GM19023 (cell line): ENCODE measurements around the gene PLEKHM2.

Experiments
- ATAC-seq: cut with Tn5 transposase; IDR thresholded peaks from one replicate; pipeline ENCODE4 v1.9.1; 2021; ENCODE audit warnings: mild to moderate bottlenecking, moderate library complexity; ENCODE audit not compliant: unreplicated experiment

The PLEKHM2 gene

DNA sequence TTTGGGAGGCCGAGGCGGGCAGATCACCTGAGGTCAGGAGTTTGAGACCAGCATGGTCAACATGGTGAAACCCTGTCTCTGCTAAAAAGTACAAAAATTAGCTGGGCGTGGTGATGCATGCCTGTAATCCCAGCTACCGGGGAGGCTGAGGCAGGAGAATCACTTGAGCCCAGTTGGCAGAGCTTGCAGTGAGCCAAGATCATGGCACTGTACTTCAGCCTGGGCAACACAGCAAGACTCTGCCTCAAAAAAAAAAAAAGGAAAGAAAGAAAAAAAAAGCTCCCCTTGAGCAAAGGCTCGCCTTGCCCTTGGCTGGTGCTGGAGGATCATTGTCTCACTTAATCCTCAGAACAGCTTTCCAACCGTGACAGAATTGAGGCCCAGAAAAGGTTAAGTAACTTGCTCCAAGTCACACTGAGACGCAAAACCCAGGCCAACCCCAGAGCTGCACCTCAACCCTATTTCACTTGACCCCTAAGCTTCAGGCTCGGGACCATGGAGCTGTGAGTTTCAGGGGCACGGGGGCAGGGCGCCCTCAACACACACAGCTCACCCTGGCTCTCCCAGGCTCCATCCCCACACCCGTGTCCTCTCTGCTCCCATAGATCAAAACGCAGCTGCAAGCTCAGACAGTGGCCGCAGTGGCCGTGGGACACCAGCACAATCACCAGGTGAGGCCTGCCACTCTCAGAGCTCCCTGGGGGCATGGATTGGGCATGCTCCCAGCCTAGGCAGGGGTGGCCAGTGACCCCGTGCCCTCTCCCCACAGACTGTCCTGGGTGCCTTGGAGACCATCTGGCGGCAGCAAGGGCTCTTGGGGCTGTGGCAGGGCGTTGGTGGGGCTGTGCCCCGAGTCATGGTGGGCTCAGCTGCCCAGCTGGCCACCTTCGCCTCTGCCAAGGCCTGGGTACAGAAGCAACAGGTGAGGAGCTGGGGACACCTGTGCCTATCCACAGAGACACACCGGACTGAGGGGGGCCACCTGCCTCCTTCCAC lies 53.5 kb downstream of the PLEKHM2 start:
- ATAC-seq: no peak

DNA sequence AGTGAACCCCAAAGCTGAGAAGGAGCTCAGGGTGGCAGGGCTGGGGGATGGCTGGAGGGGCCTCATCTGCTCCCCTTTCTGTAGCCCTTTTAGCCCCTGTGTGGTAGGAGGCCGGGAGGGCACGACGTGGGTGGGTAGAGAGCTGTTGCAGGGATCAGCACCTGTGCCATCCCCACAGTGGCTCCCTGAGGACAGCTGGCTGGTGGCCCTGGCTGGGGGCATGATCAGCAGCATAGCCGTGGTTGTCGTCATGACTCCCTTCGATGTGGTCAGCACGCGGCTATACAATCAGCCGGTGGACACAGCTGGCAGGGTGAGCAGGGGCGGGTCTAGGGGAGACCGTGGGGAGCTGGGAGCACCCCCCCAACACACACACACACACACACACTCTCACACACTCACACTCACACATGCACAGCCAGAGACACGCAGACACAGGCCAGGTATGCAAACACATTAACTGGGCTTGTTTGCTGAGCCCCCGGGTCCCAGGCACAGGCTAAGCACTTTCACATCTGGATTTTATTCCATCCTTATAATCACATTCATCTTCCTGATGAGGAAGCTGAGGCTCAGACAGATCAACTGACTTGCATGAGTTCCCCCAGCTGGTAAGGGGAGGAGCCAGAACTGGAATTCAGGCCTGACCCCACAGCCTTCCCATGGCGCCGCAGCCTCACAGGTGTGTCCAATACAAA lies 54.4 kb downstream of the PLEKHM2 start:
- ATAC-seq: no peak

DNA sequence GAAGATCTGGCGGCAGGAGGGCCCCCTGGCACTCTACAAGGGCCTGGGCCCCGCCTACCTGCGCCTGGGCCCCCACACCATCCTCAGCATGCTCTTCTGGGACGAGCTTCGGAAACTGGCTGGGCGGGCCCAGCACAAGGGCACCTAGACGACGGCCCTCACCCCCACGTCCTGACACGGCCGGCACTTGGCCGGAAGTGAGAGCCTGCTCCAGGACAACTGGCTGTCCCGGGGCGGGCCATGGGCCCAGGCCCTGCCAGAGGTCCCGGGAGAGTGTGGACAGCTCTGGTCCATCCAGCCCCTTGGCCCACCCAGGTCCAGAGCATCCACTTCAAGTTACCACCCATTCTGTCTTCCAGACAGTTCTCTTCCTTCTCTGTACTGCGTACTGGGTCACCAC lies 55.1 kb downstream of the PLEKHM2 start:
- ATAC-seq: no peak

GRCh38 chr1:15739745-15740144 lies 55.6 kb downstream of the PLEKHM2 start:
- no peak for ATAC-seq

GRCh38 chr1:15740924-15741850 lies 57.1 kb downstream of the PLEKHM2 start:
- no peak for ATAC-seq

DNA sequence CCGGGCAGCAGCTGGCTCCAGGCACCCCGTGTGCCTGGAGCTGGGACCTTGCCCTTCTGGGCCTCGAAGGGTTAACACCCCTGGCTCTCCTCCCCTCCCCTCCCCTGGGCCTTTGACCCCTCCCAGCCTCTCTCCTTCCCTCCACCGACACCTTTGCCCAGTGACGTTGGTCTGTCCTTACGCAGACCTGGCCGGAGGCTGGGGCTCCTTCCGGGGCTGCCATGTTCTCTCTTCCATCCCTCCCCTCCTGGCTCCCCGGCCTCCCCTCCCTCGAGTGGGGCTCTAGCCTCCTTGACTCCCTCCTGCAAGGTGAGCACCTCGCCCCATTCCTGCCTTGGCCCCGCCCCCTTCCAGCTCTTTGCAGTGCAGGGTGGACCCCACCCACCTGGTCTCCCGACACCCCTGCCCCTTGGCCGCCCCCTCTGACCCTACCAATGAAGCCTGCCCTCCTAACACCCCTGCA lies 58.2 kb downstream of the PLEKHM2 start, which contains the start of gene TMEM82:
Gene TMEM82, plus strand, starts transcription at position 161 of the 463 bp plus-strand sequence. Its CDS starts 61 bp downstream, at position 222.
- no peak for ATAC-seq

DNA sequence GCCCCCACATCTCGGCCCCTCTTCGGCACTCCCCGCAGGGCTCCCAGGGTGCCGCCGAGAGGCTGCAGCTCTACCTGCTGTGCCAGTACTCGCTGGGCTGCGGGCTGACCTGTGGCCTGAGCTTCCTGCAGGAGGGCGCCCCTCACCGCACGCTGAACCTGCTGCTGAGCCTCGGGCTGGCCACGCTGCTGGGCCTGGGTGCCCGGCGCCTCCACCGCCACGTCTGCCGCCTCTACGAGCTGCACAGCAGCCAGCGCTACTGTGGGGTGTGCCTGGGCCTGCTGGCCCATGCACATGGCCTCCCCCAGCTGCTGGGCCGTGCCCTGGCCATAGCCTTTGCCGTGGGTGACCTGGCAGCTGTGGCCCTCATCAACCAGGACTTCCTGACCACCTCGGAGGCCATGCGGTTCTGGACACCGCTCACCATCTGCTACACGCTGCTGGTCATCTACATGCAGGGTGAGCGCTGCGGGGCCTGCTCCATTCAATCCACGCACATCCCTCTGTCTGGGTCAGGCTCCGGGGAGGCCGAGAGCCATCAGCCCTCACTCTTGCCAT lies 60.1 kb downstream of the PLEKHM2 start:
- no peak for ATAC-seq

DNA sequence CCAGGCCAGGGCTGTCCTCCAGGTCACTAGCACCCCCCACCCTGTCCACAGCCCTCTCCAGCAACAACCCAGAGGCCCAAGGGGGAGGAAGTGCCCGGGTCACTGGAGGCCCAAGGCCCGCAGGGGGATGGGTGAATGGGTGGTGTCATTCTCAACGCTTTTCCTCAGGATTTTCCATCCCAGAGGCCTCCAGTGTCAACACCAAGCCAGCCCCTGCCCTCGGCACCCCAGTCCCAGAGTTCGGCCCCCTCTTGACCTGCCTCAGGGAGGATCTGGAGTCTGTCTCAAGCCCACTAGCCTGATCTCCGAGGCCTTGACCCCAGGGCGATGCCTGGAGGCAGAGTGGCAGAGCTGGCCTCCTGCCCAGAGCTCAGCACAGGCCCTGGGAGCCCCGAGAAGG lies 63.3 kb downstream of the PLEKHM2 start:
- no peak for ATAC-seq

- no peak for ATAC-seq
Observed at GRCh38 chr1:15748264-15748663, 64.1 kb downstream of the PLEKHM2 start.

DNA sequence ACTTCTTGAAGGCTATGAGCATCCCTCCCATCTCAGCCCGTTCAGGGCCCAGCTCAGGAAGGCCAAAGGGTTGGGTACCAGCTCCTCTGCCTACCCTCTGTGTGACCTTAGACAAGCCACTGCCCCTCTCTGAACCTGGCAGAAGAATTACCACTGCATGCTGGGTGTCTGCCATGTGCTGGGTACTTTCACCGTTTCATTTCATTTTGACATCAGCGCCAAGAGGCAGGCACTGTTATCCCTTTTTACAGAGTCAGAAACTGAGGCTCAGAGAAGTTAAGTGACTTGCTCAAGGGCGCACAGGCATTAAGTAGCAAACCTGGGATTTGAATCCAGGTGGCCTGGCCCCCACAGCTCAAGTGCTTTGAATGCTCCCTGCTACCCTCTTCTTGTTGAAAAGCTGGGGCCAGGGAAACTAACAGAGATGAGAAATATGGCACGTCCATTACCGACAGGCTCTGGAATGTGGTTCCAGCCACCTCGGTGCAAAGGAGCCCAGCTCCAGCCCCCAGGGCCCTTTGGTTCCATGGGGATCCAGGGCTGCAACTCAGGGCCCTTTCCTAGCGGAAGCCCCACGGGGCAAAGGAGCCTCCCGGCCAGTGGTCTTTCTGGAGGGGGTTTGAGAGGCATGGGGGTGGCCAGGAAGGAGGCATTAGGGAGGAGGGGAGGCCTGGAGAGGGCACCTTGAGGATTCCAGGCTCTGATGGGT lies 64.7 kb downstream of the PLEKHM2 start:
- no peak for ATAC-seq

DNA sequence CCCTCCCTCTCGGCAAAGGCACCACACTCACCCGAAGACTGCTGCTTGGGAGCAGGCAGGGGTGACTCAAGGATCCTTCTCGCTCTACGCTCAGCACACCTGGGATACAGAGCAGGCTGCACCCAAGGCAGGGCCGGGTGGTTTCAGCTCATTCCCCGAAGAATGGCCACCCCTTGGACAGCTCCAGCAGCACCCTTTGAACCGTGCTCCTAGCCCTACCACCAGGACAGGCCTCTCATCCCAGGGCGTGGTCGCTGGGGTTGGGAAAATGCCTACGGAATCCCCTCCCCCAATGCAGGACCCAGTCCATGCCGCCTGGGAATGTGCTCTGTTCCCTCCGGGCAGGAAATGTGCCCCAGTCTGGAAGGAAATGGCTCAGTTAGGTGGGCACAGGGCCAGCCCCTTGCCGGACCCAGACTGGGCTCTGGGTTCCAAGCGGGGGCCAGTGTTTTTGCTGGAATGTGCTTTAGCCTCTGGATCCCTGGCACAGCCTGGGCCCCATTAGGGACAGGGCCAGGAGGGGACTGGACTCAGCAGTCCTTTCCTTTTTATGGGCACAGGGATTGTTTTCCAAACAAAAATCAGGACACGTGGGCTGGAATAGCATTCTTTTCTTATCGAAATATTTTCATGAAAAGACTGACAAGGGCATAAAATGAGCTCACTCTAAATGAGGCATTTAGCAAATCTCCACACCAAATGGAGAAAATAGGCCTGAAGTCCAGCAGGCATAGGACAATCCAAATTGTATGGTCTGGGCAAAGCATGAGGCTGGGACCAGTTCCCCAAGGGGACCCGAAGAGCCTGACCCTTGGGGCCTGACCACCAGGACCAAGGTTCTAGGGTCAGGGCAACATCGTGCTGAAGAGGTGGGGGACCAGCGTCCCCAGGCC lies 65.5 kb downstream of the PLEKHM2 start:
- no peak for ATAC-seq

GRCh38 chr1:15750924-15751323 lies 66.8 kb downstream of the PLEKHM2 start:
- no peak for ATAC-seq

GRCh38 chr1:15751717-15752116 lies 67.6 kb downstream of the PLEKHM2 start:
- no peak for ATAC-seq

GRCh38 chr1:15753776-15754175 lies 69.7 kb downstream of the PLEKHM2 start:
- ATAC-seq: no peak

- ATAC-seq: no peak
Observed at GRCh38 chr1:15755021-15755645, 71.0 kb downstream of the PLEKHM2 start.

- ATAC-seq: no peak
Observed at GRCh38 chr1:15755646-15756040, 71.5 kb downstream of the PLEKHM2 start.

DNA sequence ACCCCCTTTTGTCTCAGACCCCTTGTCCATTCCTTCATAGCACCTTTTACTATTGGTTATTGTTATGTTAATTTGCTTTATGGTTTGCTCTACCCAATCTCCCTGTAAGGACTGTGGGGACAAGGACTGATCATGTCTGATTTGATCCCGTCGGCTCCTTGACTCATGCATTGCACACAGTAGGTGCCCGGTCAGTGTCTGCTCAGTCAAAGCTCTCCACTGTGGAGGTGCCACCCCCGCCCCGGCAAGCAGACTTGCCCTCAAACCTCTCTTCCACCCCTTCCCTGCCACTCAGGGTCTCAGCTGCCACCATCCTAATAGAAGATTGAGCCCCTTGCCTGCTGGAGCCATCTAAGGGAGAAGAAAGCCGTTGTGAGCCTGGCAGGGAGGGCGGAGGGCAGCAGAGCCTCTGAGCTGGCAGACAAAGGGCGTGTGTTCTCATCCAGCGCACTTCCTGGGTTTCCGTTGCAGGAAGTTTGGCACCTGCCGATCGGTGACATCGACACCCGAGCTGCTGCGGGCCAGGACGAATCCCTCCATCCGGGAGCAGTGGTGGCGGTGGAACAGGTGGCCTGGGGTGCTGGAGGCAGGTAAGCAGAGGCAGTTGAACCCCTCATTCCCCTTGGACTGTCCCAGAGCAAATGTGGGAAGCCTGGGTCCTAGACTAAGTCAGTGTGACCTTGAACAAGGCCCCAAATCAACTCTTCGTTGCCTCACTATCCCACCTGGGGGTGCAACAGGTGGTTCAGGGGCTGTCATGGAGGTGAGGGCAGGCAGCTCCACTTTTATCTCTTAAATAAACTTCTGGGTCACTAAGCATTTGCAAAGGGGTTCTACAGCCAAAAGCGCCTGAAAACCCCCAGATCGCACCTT lies 72.3 kb downstream of the PLEKHM2 start:
- no peak for ATAC-seq
